Activated CD4-positive, alpha-beta T cell treated with anti-CD3 and anti-CD28 coated beads, Interleukin-2, amount 50 U/mL, for 16 hours (primary cell): ENCODE results near the gene VPS51.

Experiments
- DNase-seq: peaks from one replicate; pipeline ENCODE4 v3.0.0-alpha.2; 2020

The VPS51 gene

GRCh38 chr11:65077451-65077850, 18.6 kb upstream of the VPS51 start:
- DNase-seq: no peak

- DNase-seq: peak; percentile 65
Observed at GRCh38 chr11:65078151-65078550, 17.9 kb upstream of the VPS51 start.

GRCh38 chr11:65078786-65079342, 17.1 kb upstream of the VPS51 start:
- DNase-seq: no peak

GRCh38 chr11:65083134-65083833, 12.7 kb upstream of the VPS51 start:
- no peak for DNase-seq

GRCh38 chr11:65083834-65084597, 12.0 kb upstream of the VPS51 start, which contains the start of the genes CDCA5 and ZFPL1:
Gene CDCA5, minus strand, starts transcription at chr11:65084040. Its CDS starts 62 bp downstream, at chr11:65083978.
Gene ZFPL1, plus strand, starts transcription at chr11:65084222. Its CDS starts 477 bp downstream, at chr11:65084699.
- peak; percentile 97 for DNase-seq

GRCh38 chr11:65084598-65085375, 11.2 kb upstream of the VPS51 start:
- DNase-seq: no peak

- DNase-seq: no peak
Observed at GRCh38 chr11:65085446-65085845, 10.6 kb upstream of the VPS51 start.

- no peak for DNase-seq
Observed at GRCh38 chr11:65086809-65087208, 9.2 kb upstream of the VPS51 start.

GRCh38 chr11:65087216-65087615, 8.8 kb upstream of the VPS51 start:
- no peak for DNase-seq

- DNase-seq: no peak
Observed at GRCh38 chr11:65087827-65088226, 8.2 kb upstream of the VPS51 start.

- no peak for DNase-seq
Observed at GRCh38 chr11:65089621-65090020, 6.4 kb upstream of the VPS51 start.

GRCh38 chr11:65090628-65091027, 5.4 kb upstream of the VPS51 start:
- no peak for DNase-seq

GRCh38 chr11:65095427-65095826, 587 bp upstream of the VPS51 start:
- DNase-seq: no peak

GRCh38 chr11:65096926-65097325, 912 bp downstream of the VPS51 start:
- DNase-seq: no peak

- DNase-seq: no peak
Observed at GRCh38 chr11:65100674-65101350, 4.8 kb downstream of the VPS51 start.

- no peak for DNase-seq
Observed at GRCh38 chr11:65102142-65103095, 6.4 kb downstream of the VPS51 start.

GRCh38 chr11:65103476-65103875, 7.5 kb downstream of the VPS51 start:
- DNase-seq: no peak

- no peak for DNase-seq
Observed at GRCh38 chr11:65104628-65105027, 8.6 kb downstream of the VPS51 start.

- DNase-seq: no peak
Observed at GRCh38 chr11:65107078-65107477, 11.1 kb downstream of the VPS51 start.

- no peak for DNase-seq
Observed at GRCh38 chr11:65107751-65108468, 11.9 kb downstream of the VPS51 start.
